ENCODE results near the gene SPRY1. TPM values are rescaled to one million over a fixed set of nuclear protein-coding genes. Genes with fewer than 3 reads are reported as not detected.

Gene SPRY1
- not detected for polyA plus RNA-seq (2012; ENCODE audit: insufficient read depth, insufficient read length, low read depth)

GRCh38 chr4:123396307-123397143 is at the start of gene SPRY1:
Gene SPRY1, plus strand, starts transcription at chr4:123396795. Its CDS starts 4,797 bp downstream, at chr4:123401592.
- Histone ChIP-seq H3K4me1 (no peaks in the 10 kb centered on the region), H3K27me3 (peaks cover 73% of the 10 kb centered on the region), H3K9me3 (no peaks in the 10 kb centered on the region), H3K4me3 (ENCODE audit: low read depth, low read length) (peak within 1 kb of the TSS; percentile 54), H3K36me3 (no peaks in the 10 kb centered on the region)
- peak; percentile 79 for DNase-seq
- TF ChIP-seq CTCF (IDR thresholded peaks at IDR 0.05; ENCODE audit: low read depth, low read length): no peak

GRCh38 chr4:123346951-123347350 is 49.6 kb upstream of the SPRY1 start:
- no peak for DNase-seq
- Histone ChIP-seq H3K9me3 (no peaks in the 10 kb centered on the region), H3K36me3 (no peaks in the 10 kb centered on the region), H3K4me3 (ENCODE audit: low read depth, low read length) (no peak overlapping the region), H3K27me3 (no peaks in the 10 kb centered on the region), H3K4me1 (no peaks in the 10 kb centered on the region)
- no peak for TF ChIP-seq CTCF (IDR thresholded peaks at IDR 0.05; ENCODE audit: low read depth, low read length)

GRCh38 chr4:123348946-123349345 is 47.6 kb upstream of the SPRY1 start:
- no peak overlapping the region for H3K4me3 ChIP-seq (ENCODE audit: low read depth, low read length)
- H3K4me1 ChIP-seq: no peaks in the 10 kb centered on the region
- no peaks in the 10 kb centered on the region for H3K27me3 ChIP-seq
- DNase-seq: no peak
- H3K9me3 ChIP-seq: no peaks in the 10 kb centered on the region
- TF ChIP-seq CTCF (IDR thresholded peaks at IDR 0.05; ENCODE audit: low read depth, low read length): no peak
- H3K36me3 ChIP-seq: no peaks in the 10 kb centered on the region

GRCh38 chr4:123349421-123350190 is 47.0 kb upstream of the SPRY1 start:
- TF ChIP-seq CTCF (IDR thresholded peaks at IDR 0.05; ENCODE audit: low read depth, low read length): no peak
- no peaks in the 10 kb centered on the region for H3K36me3 ChIP-seq
- DNase-seq: no peak

GRCh38 chr4:123350191-123350544 is 46.4 kb upstream of the SPRY1 start:
- no peaks in the 10 kb centered on the region for H3K4me1 ChIP-seq
- no peaks in the 10 kb centered on the region for H3K27me3 ChIP-seq
- no peaks in the 10 kb centered on the region for H3K36me3 ChIP-seq
- no peak for TF ChIP-seq CTCF (IDR thresholded peaks at IDR 0.05; ENCODE audit: low read depth, low read length)
- no peaks in the 10 kb centered on the region for H3K9me3 ChIP-seq
- no peak for DNase-seq
- no peak overlapping the region for H3K4me3 ChIP-seq (ENCODE audit: low read depth, low read length)

More at GRCh38 chr4:123349421-123350190, 47.0 kb upstream of the SPRY1 start:
- H3K9me3 ChIP-seq: no peaks in the 10 kb centered on the region
- H3K27me3 ChIP-seq: no peaks in the 10 kb centered on the region
- no peak overlapping the region for H3K4me3 ChIP-seq (ENCODE audit: low read depth, low read length)
- H3K4me1 ChIP-seq: no peaks in the 10 kb centered on the region
